Mesothelial cell of epicardium (in vitro differentiated cells): ENCODE data around the gene DNM1. TPM values are rescaled to one million over a fixed set of nuclear protein-coding genes. Genes with fewer than 3 reads are reported as not detected.

Experiments
- DNase-seq, 2 experiments: peaks; one replicate each; pipeline ENCODE4 v3.0.0; 2021; ENCODE audit warnings: low spot score in 2 of 2; ENCODE audit not compliant: unreplicated experiment in 2 of 2
- H3K27ac Mint-ChIP-seq: 2 replicates; pipeline ENCODE4 v1.8.0; 2021; ENCODE audit warnings: mixed read lengths
- H3K27me3 Mint-ChIP-seq: 2 replicates; pipeline ENCODE4 v1.8.0; 2021; ENCODE audit warnings: low read depth, mixed read lengths
- H3K36me3 Mint-ChIP-seq: 2 replicates; pipeline ENCODE4 v1.8.0; 2021; ENCODE audit warnings: mixed read lengths
- H3K4me1 Mint-ChIP-seq: 2 replicates; pipeline ENCODE4 v1.8.0; 2021; ENCODE audit warnings: mixed read lengths
- H3K4me3 Mint-ChIP-seq: 2 replicates; pipeline ENCODE4 v1.8.0; 2021; ENCODE audit warnings: mild to moderate bottlenecking, moderate library complexity, mixed read lengths
- H3K9me3 Mint-ChIP-seq: 2 replicates; pipeline ENCODE4 v1.8.0; 2021; ENCODE audit warnings: mixed read lengths
- total RNA-seq: library from RNA; stranded (reverse); gene quantifications from 3 replicates; pipeline ENCODE4 v1.2.1, GENCODE V29; 2021
- TF ChIP-seq, protein P1 (sequence below): fragments of 200-600 bp; sonication (generic); IDR thresholded peaks from one replicate; pipeline ENCODE4 v1.5.0; 2021; ENCODE audit warnings: antibody characterized with exemption; ENCODE audit not compliant: unreplicated experiment

DNM1 gene
- total RNA-seq, 1 donor from 2014 or later = 98.6 TPM

GRCh38 chr9:128169925-128170324, 33.3 kb upstream of the DNM1 start:
- no peaks in the 10 kb centered on the region for H3K4me1 Mint-ChIP-seq
- H3K4me3 Mint-ChIP-seq = no peak overlapping the region
- TF ChIP-seq, protein P1, sequence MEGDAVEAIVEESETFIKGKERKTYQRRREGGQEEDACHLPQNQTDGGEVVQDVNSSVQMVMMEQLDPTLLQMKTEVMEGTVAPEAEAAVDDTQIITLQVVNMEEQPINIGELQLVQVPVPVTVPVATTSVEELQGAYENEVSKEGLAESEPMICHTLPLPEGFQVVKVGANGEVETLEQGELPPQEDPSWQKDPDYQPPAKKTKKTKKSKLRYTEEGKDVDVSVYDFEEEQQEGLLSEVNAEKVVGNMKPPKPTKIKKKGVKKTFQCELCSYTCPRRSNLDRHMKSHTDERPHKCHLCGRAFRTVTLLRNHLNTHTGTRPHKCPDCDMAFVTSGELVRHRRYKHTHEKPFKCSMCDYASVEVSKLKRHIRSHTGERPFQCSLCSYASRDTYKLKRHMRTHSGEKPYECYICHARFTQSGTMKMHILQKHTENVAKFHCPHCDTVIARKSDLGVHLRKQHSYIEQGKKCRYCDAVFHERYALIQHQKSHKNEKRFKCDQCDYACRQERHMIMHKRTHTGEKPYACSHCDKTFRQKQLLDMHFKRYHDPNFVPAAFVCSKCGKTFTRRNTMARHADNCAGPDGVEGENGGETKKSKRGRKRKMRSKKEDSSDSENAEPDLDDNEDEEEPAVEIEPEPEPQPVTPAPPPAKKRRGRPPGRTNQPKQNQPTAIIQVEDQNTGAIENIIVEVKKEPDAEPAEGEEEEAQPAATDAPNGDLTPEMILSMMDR = no peak

DNA sequence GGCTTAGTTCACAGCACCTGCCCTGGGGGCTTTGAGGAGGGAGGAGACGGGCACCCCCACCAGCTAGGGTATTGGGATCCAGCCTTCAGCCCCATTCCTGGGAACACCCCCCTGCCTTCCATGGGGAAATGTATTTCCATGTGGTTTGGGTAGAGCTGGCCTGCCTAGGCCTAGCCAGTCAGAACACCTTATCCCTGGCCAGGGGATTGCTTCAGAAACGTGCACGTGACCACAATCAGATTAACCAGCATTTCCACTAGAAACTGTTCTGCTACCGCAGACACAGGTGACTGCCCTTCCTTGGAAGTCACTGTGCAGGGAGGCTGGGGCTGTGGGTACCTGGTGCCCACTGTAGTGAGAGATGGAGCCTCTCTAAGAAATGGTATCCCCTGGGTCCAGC, 29.1 kb upstream of the DNM1 start:
- TF ChIP-seq, protein P1 = no peak
- Mint-ChIP-seq H3K4me1 (peaks cover 2% of the 10 kb centered on the region), H3K9me3 (no peaks in the 10 kb centered on the region), H3K27me3 (no peaks in the 10 kb centered on the region), H3K4me3 (no peak overlapping the region), H3K27ac (no peak overlapping the region), H3K36me3 (peaks cover 32% of the 10 kb centered on the region)
- DNase-seq = no peak

More at GRCh38 chr9:128169925-128170324, 33.3 kb upstream of the DNM1 start:
- Mint-ChIP-seq H3K27ac (no peak overlapping the region), H3K36me3 (peaks cover 33% of the 10 kb centered on the region), H3K9me3 (no peaks in the 10 kb centered on the region), H3K27me3 (no peaks in the 10 kb centered on the region)
- DNase-seq = no peak

DNA sequence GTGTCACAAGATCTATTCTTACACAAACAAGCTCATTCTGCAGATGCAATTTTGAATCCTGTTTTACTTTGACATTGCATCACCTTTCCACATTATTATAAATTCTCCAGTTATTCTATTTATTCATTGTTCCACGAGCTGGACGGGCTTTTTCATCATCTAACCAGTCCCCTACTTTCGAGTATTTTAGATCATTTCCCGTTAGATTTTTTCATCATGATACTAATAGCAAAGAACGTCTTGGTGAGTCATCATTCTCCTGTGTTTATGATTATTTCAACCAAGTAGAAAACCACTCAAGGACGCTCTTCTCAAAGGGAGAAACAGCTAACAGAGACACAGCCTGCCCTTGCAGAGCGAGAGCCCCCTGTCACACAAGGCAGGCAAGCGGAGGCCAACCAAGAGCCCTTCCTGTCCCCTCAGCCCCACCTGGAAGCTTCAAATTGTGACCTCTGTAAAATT, 28.0 kb upstream of the DNM1 start:
- no peak overlapping the region for H3K27ac Mint-ChIP-seq
- H3K4me1 Mint-ChIP-seq = peaks cover 2% of the 10 kb centered on the region
- no peak for DNase-seq
- no peaks in the 10 kb centered on the region for H3K27me3 Mint-ChIP-seq
- peaks cover 37% of the 10 kb centered on the region for H3K36me3 Mint-ChIP-seq
- no peaks in the 10 kb centered on the region for H3K9me3 Mint-ChIP-seq
- TF ChIP-seq, protein P1 = no peak
- no peak overlapping the region for H3K4me3 Mint-ChIP-seq

- TF ChIP-seq, protein P1 = no peak
- Mint-ChIP-seq H3K36me3 (peaks cover 41% of the 10 kb centered on the region), H3K27ac (no peak overlapping the region), H3K4me1 (peaks cover 2% of the 10 kb centered on the region), H3K4me3 (no peak overlapping the region), H3K9me3 (no peaks in the 10 kb centered on the region), H3K27me3 (no peaks in the 10 kb centered on the region)
- DNase-seq = no peak
These were observed 27.5 kb upstream of the DNM1 start for GRCh38 chr9:128175726-128176125.

- peaks cover 2% of the 10 kb centered on the region for H3K4me1 Mint-ChIP-seq
- DNase-seq = no peak
- no peaks in the 10 kb centered on the region for H3K9me3 Mint-ChIP-seq
- TF ChIP-seq, protein P1 = no peak
- peaks cover 55% of the 10 kb centered on the region for H3K36me3 Mint-ChIP-seq
- no peak overlapping the region for H3K4me3 Mint-ChIP-seq
- H3K27me3 Mint-ChIP-seq = no peaks in the 10 kb centered on the region
- no peak overlapping the region for H3K27ac Mint-ChIP-seq
These were observed 24.3 kb upstream of the DNM1 start for GRCh38 chr9:128178806-128179431.

GRCh38 chr9:128180001-128180400, 23.2 kb upstream of the DNM1 start:
- no peaks in the 10 kb centered on the region for H3K27me3 Mint-ChIP-seq
- no peaks in the 10 kb centered on the region for H3K9me3 Mint-ChIP-seq
- H3K4me3 Mint-ChIP-seq = no peak overlapping the region
- H3K4me1 Mint-ChIP-seq = peaks cover 2% of the 10 kb centered on the region
- H3K36me3 Mint-ChIP-seq = peaks cover 55% of the 10 kb centered on the region
- DNase-seq = no peak
- TF ChIP-seq, protein P1 = no peak
- no peak overlapping the region for H3K27ac Mint-ChIP-seq
